GM21619 (cell line): Measurements from ENCODE around the gene RPTOR.
"Not testable (repeated sequence)": the region's sequence is repeated elsewhere in the genome, so short reads cannot be mapped to it uniquely, and the experiment has no call there.

Source experiments
- ATAC-seq: cut with Tn5 transposase; IDR thresholded peaks from one replicate; pipeline ENCODE4 v1.9.1; 2021; ENCODE audit not compliant: unreplicated experiment

The RPTOR gene

DNA sequence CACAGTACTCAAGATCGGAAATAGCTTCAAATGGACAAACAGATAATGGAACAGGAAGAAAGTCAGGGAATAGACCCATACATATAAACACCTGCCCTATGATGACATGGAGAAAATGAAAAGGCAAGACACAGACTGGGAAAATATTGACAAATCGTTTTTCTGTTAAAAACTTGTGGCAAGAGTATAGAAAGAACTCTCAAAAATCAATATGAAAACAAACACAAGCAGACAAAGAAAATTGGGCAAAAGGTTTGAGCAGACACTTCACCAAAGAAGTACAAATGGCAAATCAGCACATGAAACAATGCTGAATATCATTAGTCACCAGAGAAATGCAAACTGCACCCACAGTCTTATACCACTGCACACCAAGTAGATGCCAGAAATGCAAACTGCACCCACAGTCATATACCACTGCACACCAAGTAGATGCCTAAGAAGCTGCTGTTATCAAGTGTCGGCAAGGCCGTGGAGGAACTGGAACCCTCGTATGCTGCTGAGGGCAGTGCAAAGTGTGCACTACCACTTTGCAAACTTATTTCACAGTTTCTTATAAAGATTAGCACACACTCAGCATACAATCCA, 323.5 kb downstream of the RPTOR start:
- no peak for ATAC-seq

DNA sequence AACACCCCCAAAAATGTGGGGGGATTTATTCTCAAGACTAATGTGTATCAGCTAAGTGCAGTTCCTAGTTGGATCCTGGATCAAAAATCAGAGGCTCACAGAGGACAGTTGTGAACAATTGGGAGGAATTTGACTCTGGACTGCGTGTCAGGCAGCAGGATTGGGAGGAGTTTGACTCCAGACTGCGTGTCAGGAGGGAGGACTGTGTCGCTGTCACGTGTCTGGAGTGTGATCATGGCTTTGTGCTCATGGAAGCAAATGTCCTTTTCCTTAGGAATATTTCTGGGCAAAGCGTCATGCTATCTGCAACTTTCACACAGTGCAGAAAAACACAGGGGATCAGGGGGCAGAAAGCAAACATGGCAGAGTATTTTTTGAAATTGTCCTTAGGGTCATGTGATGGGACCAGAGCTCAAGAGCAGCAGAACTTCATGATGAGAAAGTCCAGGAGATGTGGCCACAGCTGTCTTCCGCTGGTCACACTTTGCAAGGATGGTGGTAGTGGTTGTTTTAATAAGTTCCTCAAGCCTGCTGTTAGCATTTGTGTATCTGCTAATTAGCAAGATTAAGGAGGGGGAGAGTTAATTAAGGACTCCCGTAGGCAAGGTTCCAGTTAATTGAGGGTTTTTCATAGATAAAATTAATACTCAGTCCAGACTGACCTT, 325.0 kb downstream of the RPTOR start:
- ATAC-seq = no peak

DNA sequence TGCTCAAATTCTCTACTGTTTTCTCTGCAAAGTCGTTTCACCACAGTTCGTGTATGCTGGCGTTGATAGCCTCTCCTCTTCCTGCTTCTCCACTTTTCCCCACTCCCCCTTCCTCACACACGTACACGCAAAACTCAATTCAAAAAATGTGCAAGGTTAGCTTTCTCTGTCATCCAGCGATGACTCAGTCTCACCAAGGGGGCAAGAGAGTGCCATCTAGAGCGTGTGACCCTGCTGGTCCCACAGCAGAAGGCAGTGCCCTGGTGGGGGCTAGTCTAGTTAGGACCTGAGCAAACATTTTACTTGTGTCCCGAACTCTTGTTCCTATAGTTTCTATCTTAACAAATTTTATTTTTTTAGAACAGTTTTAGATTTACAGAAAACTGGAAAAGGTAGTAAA, 325.8 kb downstream of the RPTOR start:
- ATAC-seq = no peak

DNA sequence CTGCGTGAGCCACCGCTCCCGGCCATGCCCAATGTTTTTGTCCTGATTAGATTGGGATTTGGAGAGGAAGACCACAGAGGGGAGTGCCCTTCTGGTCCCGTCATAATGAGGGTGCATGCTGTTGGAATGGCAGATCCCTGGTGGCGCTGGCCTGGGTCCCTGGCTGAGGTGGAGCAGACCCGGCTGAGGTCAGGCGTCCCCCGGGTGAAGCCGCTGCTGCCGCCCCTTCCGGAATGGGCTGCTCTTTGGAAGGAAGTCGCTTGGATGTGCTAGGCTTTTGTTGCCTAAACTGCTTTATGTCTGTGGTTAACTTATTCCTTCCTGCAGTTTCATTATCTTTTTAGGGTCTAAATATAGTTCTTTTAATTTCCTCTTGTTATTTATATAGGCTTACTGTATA, 326.7 kb downstream of the RPTOR start:
- no peak for ATAC-seq

DNA sequence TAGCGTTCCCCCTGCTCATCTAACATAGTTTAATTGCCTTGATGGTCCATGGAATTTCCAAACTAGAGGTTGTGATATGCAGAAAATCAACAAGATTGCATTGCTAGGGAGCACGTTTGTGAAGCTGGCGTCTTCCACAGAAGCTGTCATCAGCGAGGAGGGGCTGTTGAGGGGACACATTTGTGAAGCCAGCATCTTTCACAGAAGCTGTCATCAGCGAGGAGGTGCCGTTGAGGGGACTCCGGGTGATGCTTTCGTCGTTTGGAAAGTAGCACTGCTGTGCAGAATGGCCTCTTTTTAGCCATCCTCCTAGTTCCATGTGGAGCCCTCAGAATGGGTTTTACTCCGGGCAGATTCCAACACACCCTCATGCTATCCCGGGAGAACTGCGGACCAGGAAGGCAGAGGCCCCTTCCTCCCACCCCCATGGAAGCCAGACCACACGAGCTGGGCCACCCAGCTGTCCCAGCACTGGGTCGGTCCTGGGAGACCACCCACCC, 327.4 kb downstream of the RPTOR start:
- ATAC-seq = no peak

DNA sequence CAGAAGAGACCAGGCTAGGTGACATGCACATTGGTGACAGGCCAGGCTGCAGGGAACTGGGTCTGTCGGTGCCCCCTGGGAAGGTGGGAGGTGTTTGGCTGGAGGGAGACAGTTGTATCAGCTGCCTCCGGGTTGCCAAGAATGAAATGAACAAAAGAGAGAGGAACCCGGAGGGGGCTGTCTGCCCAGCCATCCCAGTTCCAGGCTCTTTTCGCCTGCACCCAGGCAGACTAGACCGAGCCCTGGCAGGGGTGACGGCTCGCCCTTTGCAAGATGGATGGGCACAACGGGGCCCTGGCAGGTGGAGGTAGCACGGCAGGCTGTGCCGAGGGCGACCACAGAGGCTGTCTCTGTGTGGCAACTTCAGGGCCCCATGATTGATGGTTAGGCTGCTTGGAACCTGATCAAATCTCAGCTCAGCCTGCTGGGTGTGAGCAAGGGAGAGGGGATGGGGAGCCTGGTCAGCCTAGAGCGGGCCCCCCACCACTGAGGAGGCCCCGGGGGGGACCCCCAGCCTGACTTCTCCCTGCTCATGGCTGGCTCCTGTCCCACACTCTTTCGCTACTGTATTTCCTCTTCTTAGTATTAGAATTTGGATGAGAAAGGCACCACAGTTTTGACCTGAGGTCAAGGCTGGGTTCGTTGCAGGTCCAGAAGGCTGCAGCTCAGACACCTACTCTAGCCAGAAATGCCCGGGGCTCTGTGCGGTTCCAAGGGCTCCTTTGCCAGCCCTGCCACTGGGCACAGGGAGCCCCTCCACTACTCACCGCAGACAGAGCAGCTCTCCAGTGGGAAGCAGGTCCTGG, 328.1 kb downstream of the RPTOR start:
- no peak for ATAC-seq

DNA sequence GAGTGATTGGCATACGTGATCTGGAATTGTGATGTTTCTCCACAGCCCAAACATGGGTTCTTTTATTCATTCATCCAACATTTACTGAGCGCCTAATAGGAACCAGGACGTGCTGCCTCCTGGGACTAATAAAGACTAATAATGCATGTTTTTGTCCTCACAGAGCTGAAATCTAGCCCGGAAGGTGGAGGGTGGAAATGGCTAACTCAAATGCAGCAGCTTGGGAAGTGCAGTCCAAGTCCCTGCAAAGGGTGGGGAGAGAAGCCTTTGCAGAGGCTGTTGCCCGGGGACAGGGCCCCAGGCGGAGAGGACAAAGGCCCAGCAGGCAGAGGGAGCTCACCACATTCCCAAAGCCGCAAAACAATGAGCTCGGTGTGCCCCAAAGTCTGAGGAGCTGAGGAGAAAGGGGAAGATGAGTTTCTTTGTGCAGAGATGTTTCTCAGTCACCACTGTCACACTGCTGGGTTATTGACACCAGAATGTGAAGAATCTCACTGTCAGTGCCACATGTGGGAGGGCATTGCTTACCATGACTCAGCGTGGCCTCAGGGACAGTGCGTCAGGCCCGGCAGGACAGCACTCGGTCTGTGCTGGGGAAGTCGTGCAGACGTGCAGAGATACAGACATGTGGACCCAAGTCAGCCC, 328.8 kb downstream of the RPTOR start:
- ATAC-seq = no peak

DNA sequence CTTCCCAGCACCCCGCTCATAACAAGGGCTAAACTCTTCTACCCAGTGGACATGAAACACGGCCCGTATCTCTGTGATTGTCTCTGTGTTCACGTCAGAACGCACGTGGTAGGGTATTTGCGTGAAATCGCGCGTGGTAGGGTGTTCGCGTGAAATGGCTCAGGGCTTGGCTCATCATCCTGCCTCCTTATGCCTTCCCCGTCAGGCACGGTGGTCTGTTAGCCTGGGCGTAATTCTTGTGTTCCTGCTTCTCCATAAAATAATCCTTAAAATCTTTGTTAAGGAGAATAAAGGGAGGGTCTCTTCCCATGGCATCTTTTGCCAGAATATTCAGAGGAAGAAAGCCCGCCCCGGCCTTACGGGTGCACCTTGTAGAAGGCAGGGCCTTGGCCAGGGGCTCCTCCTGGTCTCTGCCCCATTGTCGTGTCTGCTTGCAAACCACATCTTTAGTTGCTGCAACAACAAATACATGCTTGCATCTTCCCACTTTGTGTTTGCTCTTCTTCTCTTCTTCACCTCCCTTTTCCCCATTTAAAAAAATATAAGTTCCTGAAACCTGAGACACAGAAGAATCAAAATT, 330.3 kb downstream of the RPTOR start:
- no peak for ATAC-seq

DNA sequence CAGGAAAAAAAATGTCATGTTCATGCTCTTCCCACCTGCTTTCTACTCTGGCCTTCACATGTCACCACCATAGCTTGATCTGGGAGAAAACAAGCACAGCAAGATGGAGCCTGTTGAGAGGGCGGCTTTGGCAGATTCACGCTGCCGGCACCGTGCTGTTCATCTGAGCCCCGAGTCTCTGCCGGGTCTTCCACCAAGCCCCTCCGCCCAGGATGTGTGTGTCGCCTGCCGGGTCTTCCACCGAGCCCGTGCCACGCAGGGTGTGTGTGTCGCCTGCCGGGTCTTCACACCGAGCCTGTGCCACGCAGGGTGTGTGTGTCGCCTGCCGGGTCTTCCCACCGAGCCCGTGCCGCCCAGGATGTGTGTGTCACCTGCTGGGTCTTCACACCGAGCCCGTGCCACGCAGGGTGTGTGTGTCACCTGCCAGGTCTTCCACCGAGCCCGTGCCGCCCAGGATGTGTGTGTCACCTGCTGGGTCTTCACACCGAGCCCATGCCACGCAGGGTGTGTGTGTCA, 330.9 kb downstream of the RPTOR start:
- not testable (repeated sequence) for ATAC-seq

DNA sequence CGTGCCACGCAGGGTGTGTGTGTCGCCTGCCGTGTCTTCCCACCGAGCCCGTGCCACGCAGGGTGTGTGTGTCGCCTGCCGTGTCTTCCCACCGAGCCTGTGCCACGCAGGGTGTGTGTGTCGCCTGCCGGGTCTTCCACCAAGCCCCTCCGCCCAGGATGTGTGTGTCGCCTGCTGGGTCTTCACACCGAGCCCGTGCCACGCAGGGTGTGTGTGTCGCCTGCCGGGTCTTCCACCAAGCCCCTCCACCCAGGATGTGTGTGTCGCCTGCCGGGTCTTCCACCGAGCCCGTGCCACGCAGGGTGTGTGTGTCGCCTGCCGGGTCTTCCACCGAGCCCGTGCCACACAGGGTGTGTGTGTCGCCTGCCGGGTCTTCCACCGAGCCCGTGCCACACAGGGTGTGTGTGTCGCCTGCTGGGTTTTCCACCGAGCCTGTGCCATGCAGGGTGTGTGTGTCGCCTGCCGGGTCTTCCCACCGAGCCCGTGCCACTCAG, 331.9 kb downstream of the RPTOR start:
- not testable (repeated sequence) for ATAC-seq

DNA sequence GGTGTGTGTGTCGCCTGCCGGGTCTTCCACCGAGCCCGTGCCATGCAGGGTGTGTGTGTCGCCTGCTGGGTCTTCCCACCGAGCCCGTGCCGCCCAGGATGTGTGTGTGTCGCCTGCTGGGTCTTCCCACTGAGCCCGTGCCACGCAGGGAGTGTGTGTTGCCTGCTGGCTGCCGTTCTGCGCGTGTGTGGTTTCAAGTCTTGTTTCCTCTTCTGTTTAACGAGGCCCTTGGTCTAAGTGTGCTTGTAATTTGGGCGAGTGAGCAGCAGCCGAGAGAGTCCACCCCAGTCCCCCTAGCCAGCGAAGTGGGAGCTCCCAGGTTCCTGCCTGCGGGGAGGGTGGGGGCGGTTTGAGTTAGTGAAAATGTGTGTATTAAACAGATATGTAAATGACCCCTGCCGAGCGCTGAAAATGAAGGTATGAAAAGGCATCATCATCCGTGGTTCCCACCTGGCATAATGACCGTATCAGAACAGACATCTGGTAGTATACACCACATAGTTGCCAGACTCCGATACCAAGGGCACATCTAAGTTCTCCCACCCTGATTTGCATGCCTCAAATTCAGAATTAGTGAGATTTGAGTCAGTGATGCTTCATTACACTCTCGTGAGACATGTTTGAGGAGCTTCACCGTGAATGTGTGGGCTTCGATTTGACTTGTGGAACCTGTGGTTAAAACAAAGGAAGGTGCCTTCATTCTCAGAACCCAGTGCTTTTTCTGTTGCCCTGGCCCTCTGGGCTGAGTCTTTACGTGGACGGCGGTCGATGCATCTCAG, 332.5 kb downstream of the RPTOR start:
- peak; percentile 82 for ATAC-seq

DNA sequence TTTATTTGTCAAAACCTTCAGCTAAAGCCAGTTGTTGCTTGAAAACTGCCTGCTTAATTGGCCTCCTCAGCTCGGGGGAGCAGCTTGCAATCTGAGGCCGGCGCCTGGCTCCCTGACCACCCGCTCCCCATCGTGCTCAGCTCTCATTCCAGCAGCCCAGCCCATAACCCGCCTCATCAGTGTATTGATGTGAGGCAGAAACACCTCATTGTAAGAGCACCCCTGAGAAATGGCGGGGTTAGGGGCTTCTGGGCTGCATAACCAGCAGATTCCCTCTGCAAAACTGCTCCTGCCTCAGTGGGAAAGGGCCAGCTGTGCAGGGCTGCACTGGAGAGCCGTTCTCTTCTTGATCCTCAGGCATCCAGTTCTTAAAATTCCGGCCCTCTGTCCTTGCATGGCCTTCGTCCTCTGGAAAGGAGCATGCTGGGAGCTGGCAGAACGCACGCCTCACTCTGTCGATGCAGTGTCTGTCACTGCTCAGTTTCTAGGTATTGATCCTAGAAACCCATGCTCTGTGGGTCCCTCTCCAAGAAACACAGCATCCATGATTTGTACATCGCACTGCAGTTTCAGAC, 333.2 kb downstream of the RPTOR start:
- ATAC-seq = no peak

DNA sequence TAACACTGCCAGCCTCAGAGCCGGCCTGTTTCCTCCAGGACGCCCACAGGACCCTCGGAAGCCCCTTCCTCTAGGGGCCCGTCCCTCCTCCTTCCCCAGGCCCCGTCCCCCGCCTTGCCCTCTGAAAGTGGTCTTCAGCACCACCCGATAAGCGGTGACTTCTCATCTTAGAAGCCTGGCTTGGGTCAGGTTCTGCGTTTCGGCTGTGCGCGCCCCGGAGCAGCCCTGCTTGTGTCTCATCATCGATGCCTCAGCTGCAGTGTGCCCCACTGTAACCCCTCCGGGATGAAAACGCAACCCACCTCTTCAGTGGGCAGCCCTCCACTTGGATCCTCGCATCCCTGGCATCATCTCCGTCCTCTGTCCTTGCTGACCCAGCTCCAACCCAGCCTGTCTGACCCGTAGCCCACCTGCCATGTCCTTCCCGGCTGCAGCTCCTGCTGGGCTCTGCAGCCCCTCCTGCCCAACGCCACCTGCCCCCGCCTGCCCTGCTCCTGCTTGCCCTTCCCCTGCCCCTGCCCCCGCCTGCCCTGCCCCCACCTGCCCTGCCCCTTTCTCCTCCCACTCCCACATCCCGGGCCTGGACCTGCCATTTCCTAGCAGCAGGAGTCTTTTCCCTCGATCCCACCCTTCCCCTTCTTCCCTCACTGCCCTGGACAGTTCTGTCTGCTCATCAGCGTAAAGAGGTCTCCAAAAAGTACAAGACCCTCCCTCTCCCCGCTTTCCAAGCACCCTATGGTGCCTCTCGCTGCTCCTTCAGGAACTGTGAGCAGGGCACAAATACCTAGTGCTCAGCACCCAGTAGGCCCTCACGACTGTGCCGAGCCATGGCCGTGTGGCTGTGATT, 334.5 kb downstream of the RPTOR start:
- ATAC-seq = no peak

DNA sequence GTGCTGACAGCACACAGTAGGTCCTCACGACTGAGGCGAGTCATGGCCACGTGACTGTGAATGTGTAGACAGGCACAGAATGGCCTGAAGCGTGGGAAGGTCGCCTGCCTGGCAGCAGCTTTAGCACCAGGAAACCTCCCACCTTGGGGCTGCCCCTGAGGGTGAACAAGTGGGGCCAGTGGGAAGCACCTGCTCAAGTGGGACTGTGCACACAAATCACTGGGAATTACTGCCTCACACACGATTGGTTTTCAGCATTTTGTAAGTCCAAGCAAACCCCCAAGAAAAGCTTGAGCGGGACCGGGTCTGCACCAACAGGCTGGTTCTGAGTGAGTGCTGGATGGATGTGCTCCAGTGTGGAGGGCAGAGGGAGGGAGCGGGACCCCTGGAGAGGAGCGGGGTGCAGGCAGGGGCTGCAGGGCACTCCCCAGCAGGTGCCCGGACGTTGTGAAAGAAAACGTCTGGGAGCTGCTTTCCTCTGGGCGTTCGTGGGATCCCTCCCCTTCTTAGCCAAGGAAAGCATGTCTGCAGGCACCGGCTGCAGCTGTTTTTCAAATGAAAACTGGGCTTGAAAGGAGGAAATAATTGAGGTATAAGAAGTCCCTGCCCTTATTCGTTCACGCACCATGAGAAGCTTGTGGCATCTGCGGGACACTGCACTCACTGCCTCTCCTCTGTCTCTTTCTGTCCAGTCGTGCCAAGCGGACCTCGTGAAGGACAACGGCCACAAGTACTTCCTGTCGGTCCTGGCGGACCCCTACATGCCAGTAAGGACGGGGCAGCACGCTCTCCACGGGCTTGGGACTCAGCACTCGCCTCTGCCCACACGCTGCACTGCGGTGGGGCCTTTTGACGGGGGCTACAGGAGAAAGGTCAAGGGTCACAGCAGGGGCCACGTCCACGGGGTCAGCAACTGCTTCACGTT, 335.3 kb downstream of the RPTOR start:
- ATAC-seq = no peak

DNA sequence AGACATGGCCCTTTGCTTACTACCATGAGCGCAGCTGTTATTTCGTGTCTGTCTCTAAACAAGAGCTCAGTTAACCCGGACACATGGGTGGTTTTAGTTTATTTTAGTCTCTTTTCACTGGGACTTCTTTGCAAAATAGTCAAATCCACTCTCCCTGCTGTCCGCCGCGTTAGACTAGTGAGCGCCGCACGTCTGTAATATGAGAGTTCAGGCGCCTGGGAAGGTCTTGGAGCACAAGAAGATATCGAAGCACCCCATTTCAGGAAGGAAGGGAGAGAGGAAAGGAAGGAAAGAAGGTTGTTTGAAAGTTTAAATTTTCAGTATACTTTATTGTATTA, 336.0 kb downstream of the RPTOR start:
- no peak for ATAC-seq

DNA sequence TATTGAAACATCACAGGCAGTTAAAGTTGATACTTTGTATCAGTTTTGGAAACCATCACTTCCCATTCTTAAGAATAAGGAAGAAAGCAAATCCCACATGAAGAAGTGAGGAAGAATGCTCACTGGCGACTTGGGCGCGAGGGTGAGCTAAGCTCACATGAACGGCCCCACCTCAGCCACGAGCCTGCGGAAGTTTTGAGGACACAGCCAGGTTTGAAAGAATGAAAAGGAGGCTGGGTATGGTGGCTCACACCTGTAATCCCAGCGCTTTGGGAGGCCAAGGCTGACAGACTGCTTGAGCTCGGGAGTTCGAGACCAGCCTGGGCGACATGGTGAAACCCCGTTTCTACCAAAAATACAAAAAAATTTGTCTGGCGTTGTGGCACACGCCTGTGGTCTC, 336.7 kb downstream of the RPTOR start:
- ATAC-seq = no peak

DNA sequence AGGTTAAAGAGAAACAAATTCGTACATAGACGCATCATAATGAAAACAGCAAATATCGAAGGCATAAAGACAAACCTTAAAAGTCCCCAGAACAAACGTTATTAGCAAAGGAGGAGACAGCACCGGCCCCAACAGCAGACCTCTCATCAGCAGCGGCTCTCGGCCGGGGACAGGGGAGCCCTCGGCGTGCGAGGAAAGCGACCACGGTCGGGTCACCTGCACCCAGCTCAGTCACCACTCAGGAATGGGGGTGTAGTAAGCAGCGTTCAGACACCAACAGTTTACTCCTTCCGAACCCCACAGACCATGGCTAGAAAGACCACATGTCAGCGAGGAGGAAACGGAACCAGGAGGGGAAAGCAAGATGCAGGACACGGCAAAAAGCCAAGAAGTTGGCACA, 337.7 kb downstream of the RPTOR start:
- no peak for ATAC-seq
